ENCODE results near the gene ANO1. TPM values are rescaled to one million over a fixed set of nuclear protein-coding genes. Genes with fewer than 3 reads are reported as not detected.

The ANO1 gene
- polyA plus RNA-seq, 1 of the 3 experiments (the other 2 are of a cell fraction) = not detected

GRCh38 chr11:70189622-70190021 lies 111.5 kb downstream of the ANO1 start:
- Histone ChIP-seq H3K9me2 (no peaks in the 10 kb centered on the region), H3K79me2 (ENCODE audit: insufficient read depth) (no peaks in the 10 kb centered on the region), H3K4me3 (ENCODE audit: low read depth in 2 of 2, low read length in 1 of 2) (no peak overlapping the region), H3K27me3 (ENCODE audit: insufficient read depth) (peaks cover 14% of the 10 kb centered on the region), H3K36me3 (replicated peaks in 1 of 2; ENCODE audit: control insufficient read depth in 1 of 2, insufficient read depth in 2 of 2, low read length in 1 of 2) (no peaks in the 10 kb centered on the region), H3K4me2 (no peak overlapping the region), H3K9me3 (no peaks in the 10 kb centered on the region), H4K20me1 (ENCODE audit: insufficient read depth) (no peaks in the 10 kb centered on the region), H3F3A (replicated peaks; ENCODE audit: insufficient read depth) (no peaks in the 10 kb centered on the region), H3K27ac (ENCODE audit: low read depth in 2 of 2, low read length in 1 of 2) (no peak overlapping the region), H2AFZ (ENCODE audit: low read depth) (no peak overlapping the region), H3K4me1 (ENCODE audit: control insufficient read depth in 1 of 2, insufficient read depth in 2 of 2, low read depth in 1 of 2, low read length in 1 of 2) (no peaks in the 10 kb centered on the region), H3K9ac (no peak overlapping the region)
- TF ChIP-seq FOSL2 (IDR thresholded peaks at IDR 0.05; ENCODE audit: borderline replicate concordance, low read depth) = no peak
- no peak for TF ChIP-seq YY1 (IDR thresholded peaks at IDR 0.05; ENCODE audit: low read depth)
- TF ChIP-seq EZH2phosphoT487 (IDR thresholded peaks at IDR 0.05; ENCODE audit: borderline replicate concordance, low read depth) = no peak
- no peak for TF ChIP-seq FOXM1 (IDR thresholded peaks at IDR 0.05; ENCODE audit: low read depth)
- no peak for TF ChIP-seq GATA2 (CRISPR knock-in tag; IDR thresholded peaks at IDR 0.05)
- no peak for TF ChIP-seq USF1 (IDR thresholded peaks at IDR 0.05; ENCODE audit: borderline replicate concordance, low read depth)
- no peak for DNase-seq
- 73% methylated on average over 11 of the region's 11 CpGs for WGBS (ENCODE audit: low lambda C conversion rate)
- POLR2A ChIA-PET = no interaction called here
- CTCF ChIA-PET = no interaction called here

- POLR2A ChIA-PET = no interaction called here
- CTCF ChIA-PET = interaction anchor here (0.5 to 2.9 kb wide), 54 partner anchors 8 to 580 kb away, joined by 3 to 70 read pairs (median 4); partner anchors contain the start of gene LTO1
- DNase-seq = peak; percentile 88
- no peak for TF ChIP-seq JUND (IDR thresholded peaks at IDR 0.05)
- TF ChIP-seq YY1 (IDR thresholded peaks at IDR 0.05; ENCODE audit: low read depth) = no peak
- TF ChIP-seq SMC3 (IDR thresholded peaks at IDR 0.05; ENCODE audit: low read depth, low read length) = peak; percentile 85
- no peak for TF ChIP-seq MAX (IDR thresholded peaks at IDR 0.05; ENCODE audit: low read depth)
- no peak for TF ChIP-seq NFIC (IDR thresholded peaks at IDR 0.05; ENCODE audit: borderline replicate concordance)
- TF ChIP-seq CTCF (IDR thresholded peaks at IDR 0.05) = peak; percentile 70
- no peak for TF ChIP-seq FOSL2 (IDR thresholded peaks at IDR 0.05; ENCODE audit: borderline replicate concordance, low read depth)
- TF ChIP-seq RCOR1 (IDR thresholded peaks at IDR 0.05; ENCODE audit: low read length) = no peak
- no peak for TF ChIP-seq TCF12 (IDR thresholded peaks at IDR 0.05)
- no peak for TF ChIP-seq RXRA (IDR thresholded peaks at IDR 0.05; ENCODE audit: borderline replicate concordance, low read depth)
- no peak for TF ChIP-seq RFX5 (IDR thresholded peaks at IDR 0.05; ENCODE audit: low read length)
- no peak for TF ChIP-seq TEAD4 (IDR thresholded peaks at IDR 0.05; ENCODE audit: borderline replicate concordance, insufficient read depth)
- no peak for TF ChIP-seq USF1 (IDR thresholded peaks at IDR 0.05; ENCODE audit: borderline replicate concordance, low read depth)
- no peak for TF ChIP-seq SIN3A (IDR thresholded peaks at IDR 0.05; ENCODE audit: borderline replicate concordance, low read depth, low read length)
- peak; percentile 92 for TF ChIP-seq RAD21 (IDR thresholded peaks at IDR 0.05; ENCODE audit: low read length)
- no peak for TF ChIP-seq REST (IDR thresholded peaks at IDR 0.05; ENCODE audit: low read depth, low read length)
Observed at GRCh38 chr11:70191495-70192140, 113.5 kb downstream of the ANO1 start.

More at GRCh38 chr11:70191495-70192140, 113.5 kb downstream of the ANO1 start:
- Histone ChIP-seq H3K79me2 (ENCODE audit: insufficient read depth) (no peaks in the 10 kb centered on the region), H3K27ac (ENCODE audit: low read depth in 2 of 2, low read length in 1 of 2) (no peak overlapping the region), H3K9me2 (no peaks in the 10 kb centered on the region), H3F3A (replicated peaks; ENCODE audit: insufficient read depth) (no peaks in the 10 kb centered on the region), H3K27me3 (ENCODE audit: insufficient read depth) (peaks cover 14% of the 10 kb centered on the region), H3K4me1 (ENCODE audit: control insufficient read depth in 1 of 2, insufficient read depth in 2 of 2, low read depth in 1 of 2, low read length in 1 of 2) (no peaks in the 10 kb centered on the region), H3K4me2 (no peak overlapping the region), H3K9me3 (no peaks in the 10 kb centered on the region), H4K20me1 (ENCODE audit: insufficient read depth) (no peaks in the 10 kb centered on the region), H3K36me3 (replicated peaks in 1 of 2; ENCODE audit: control insufficient read depth in 1 of 2, insufficient read depth in 2 of 2, low read length in 1 of 2) (no peaks in the 10 kb centered on the region), H3K9ac (no peak overlapping the region), H2AFZ (ENCODE audit: low read depth) (no peak overlapping the region), H3K4me3 (ENCODE audit: low read depth in 2 of 2, low read length in 1 of 2) (no peak overlapping the region; a peak in 1 of 4 replicates)
- 23% methylated on average over 18 of the region's 22 CpGs for WGBS (ENCODE audit: low lambda C conversion rate)
